HTERT RPE-1 (cell line): ENCODE measurements around the gene FCF1.
"Not testable (repeated sequence)": the region's sequence is repeated elsewhere in the genome, so short reads cannot be mapped to it uniquely, and the experiment has no call there.

Source experiments
- in situ Hi-C: fragments of 300-500 bp; cut with MboI; formaldehyde crosslinking; loops from 4 replicates; pipeline ENCODE4 v1.14.3; 2020; ENCODE audit warnings: low sequenced_read_pairs

Gene FCF1

GRCh38 chr14:74697976-74698375 lies 15.0 kb upstream of the FCF1 start:
- in situ Hi-C loops: no loop called here

GRCh38 chr14:74698465-74698864 lies 14.5 kb upstream of the FCF1 start:
- in situ Hi-C loops: no loop called here

GRCh38 chr14:74702293-74702692 lies 10.7 kb upstream of the FCF1 start:
- in situ Hi-C loops: no loop called here

GRCh38 chr14:74703043-74703442 lies 9.9 kb upstream of the FCF1 start:
- in situ Hi-C loops: no loop called here

- in situ Hi-C loops: no loop called here
Measured at GRCh38 chr14:74704656-74705055, 8.3 kb upstream of the FCF1 start.

- in situ Hi-C loops: no loop called here
Measured at GRCh38 chr14:74705613-74706500, 7.1 kb upstream of the FCF1 start.

GRCh38 chr14:74710480-74710879 lies 2.5 kb upstream of the FCF1 start:
- in situ Hi-C loops: no loop called here

GRCh38 chr14:74711651-74712050 lies 1.3 kb upstream of the FCF1 start:
- in situ Hi-C loops: no loop called here

- in situ Hi-C loops: no loop called here
Measured at GRCh38 chr14:74713395-74713735, 421 bp downstream of the FCF1 start.

GRCh38 chr14:74720526-74720925 lies 7.6 kb downstream of the FCF1 start:
- in situ Hi-C loops: no loop called here

GRCh38 chr14:74723134-74723533 lies 10.2 kb downstream of the FCF1 start:
- in situ Hi-C loops: no loop called here

GRCh38 chr14:74732387-74732786 lies 19.4 kb downstream of the FCF1 start:
- in situ Hi-C loops: no loop called here

- in situ Hi-C loops: no loop called here
Measured at GRCh38 chr14:74733221-74733620, 20.3 kb downstream of the FCF1 start.

- in situ Hi-C loops: no loop called here
Measured at GRCh38 chr14:74735125-74735524, 22.2 kb downstream of the FCF1 start.

GRCh38 chr14:74737753-74738325 lies 24.9 kb downstream of the FCF1 start:
- in situ Hi-C loops: no loop called here

GRCh38 chr14:74739293-74740030 lies 26.5 kb downstream of the FCF1 start:
- in situ Hi-C loops: no loop called here

GRCh38 chr14:74747237-74747636 lies 34.3 kb downstream of the FCF1 start:
- in situ Hi-C loops: no loop called here

- in situ Hi-C loops: no loop called here
Measured at GRCh38 chr14:74754157-74754556, 41.2 kb downstream of the FCF1 start.

- in situ Hi-C loops: no loop called here
Measured at GRCh38 chr14:74754899-74755298, 42.0 kb downstream of the FCF1 start.

GRCh38 chr14:74756326-74756725 lies 43.4 kb downstream of the FCF1 start:
- in situ Hi-C loops: no loop called here

GRCh38 chr14:74758505-74758904 lies 45.6 kb downstream of the FCF1 start:
- in situ Hi-C loops: not testable (repeated sequence)
